Stimulated activated CD4-positive, alpha-beta T cell treated with anti-CD3 and anti-CD28 coated beads, Interleukin-2, amount 100 ng/mL, for 48 hours (primary cell): Measurements from ENCODE around the gene PLXDC2.

Experiments used
- DNase-seq, 2 donors: peaks; one replicate each; pipeline ENCODE4 v3.0.0-alpha.2; 2020

PLXDC2 gene

DNA sequence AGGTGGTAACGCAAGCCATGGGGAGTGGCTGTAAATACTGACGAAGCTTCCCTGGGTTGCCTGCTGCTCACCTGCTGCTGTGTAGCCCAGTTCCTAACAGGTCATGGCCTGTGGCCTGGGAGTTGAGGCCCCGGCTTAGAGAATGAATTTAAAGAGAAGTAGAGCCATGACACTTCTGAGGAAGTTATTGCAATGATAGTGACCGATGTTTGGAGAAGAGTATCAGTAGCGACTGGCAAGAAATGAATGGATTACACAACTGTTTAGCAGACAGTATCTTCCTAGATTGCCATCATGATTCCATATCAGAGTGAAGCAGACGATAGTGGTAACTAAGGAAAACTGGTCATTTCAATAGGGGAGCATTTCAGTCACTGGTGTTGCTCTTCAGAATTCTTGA, 249.6 kb downstream of the PLXDC2 start:
- DNase-seq: no peak

DNA sequence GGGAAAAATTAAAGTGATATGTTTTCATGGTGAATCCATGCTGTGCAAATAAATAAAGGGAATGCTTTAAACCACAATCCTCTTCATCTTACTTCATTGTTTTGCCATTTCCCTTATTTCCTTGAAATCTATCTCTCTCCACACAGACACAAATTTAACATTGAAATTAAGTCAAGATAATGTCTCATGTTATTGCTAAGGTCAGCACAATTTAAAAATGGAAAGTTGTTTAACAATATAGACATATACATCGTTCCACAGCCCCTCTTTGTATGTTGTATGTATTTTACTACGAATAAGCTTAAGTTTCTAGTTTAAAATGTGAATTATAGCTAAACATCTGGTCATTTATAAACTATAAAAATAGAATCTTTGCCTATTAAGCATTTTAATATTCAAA, 256.9 kb downstream of the PLXDC2 start:
- no peak for DNase-seq

DNA sequence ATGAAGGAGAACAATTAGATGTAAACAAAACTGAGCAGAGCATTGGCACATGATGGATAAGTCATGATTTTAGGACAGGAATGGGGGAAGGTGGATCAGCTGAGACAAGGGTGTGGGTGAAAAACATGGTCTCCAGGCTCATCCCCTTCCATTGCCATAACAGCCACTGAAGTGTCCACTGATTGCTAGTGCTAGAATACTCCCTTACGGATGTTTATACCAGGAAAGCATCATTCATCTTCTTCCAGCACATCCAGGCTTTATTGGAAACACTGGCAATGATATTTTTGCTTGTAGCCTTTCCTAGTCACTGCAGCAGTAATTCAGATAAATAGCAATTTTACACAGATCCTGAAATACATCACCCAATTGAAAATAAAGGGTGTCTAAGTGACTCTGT, 259.5 kb downstream of the PLXDC2 start:
- DNase-seq: no peak

DNA sequence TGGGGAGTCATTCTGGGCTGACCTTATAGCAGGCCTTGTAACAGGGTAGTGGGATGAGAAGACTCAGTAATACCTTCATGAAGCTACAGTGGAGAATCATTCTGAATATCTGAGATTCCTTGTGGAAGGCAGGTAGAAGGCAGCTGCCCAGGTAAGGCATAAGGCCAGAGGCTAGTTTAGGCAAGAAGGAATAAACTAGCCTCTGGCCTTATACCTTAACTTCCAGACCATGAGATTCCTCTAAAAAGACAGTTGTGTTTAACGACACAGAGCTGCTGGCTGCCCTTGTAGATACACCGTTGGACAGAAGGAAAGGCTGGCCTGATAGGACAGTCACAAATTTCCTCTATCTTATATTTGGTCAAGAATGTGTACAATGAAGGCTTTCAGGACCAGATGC, 268.2 kb downstream of the PLXDC2 start:
- no peak for DNase-seq

DNA sequence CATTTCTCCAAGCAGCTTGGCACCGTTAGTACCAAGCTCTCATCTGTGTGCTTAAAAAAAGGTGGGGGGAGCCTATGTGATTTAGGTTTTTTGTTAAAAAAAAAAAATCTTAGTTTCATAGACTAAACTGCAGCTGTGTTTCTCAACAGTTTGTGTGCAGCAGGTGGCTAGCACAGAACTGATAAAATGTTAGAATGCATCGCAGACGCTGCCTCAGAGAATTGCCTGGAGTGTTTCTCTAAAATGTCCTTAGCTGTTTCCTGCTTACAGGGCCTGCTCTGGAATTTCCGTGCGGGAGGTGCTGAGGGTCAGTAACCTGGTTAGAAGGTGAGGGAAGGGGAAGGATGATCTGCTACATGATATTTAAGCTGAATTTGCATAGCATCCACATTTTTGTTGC, 268.9 kb downstream of the PLXDC2 start:
- no peak for DNase-seq

DNA sequence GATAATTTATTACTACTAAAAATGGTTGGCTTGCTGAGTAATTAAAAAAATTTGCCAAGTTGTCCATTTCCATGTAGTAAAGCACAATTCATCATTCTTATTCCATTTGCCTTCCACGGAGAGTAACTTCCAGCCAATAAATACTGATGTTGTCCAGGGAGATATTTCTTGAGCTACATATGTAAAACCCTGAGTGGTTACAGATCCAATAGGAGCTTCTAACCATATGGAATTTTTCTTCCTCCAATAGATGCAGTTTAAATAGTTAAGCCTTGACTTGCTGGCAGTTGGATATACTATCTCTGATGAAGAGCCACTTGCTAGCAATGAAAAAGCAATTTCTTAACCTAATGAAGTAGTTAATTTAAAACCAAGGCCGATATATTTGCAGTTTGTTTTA, 271.1 kb downstream of the PLXDC2 start:
- no peak for DNase-seq

DNA sequence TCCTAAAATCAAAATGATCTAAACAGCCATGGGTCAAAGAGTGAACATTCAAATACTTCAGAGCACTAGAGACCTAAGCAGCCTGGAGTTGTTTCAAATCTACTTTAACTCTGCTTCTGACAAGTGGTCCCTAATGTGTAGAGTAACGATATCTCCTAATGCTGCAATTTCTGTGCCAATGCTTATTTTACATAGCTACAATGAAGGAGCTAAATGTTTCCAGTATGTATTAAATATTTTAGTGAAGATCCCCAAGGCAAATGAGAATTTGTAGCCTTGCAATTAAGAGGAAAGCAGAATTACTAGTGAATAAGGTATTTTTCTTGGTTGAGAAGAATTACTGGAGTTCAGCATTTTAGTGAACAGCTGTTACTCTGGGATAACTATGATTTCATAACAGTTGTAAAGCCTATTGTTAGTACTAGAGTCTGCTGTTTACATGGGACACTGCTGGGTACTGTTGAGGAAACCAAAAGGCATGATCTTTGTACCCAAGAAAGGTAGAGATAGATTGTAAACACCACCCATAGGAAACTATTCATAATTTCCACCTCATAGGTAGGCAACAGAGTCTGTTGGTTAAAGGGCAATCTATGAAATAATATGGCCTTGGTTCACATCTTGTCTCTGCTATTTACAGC, 271.9 kb downstream of the PLXDC2 start:
- no peak for DNase-seq

DNA sequence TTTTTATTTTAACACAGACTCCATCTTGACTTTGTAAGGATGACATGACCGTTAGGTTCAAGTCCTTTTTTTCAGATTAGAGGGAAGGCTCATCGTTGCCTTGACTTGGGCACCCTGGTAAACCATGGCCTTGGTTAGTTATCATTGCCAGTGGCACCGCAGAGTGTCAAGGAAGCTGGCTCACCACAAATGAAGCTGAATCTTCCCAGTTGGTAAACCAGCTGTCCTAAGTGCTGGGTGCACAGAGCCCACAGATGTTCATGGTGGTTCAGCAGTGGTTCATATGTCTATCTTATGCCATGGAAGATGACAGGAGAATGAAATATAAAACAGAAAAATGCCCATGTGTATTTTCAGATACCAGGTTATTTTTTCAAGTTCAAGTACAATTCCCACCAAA, 273.6 kb downstream of the PLXDC2 start:
- no peak for DNase-seq

DNA sequence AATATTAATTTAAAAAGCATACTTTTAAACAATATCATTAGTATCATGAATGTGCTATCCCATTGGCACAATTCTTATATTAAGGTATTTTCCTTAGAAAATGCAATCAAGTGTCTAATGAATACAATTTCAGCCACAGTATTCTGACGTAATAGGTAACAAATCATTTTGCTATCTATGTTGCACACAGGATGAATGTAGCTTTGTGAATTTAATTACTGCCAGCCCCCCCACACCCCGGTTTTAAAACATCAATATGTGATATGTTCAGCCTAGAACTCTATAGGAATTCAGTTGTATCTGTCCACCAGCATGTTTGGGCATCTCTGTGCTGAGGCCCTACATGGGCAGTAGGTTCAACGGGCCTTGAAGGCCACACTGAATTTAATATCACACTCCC, 274.6 kb downstream of the PLXDC2 start:
- no peak for DNase-seq

DNA sequence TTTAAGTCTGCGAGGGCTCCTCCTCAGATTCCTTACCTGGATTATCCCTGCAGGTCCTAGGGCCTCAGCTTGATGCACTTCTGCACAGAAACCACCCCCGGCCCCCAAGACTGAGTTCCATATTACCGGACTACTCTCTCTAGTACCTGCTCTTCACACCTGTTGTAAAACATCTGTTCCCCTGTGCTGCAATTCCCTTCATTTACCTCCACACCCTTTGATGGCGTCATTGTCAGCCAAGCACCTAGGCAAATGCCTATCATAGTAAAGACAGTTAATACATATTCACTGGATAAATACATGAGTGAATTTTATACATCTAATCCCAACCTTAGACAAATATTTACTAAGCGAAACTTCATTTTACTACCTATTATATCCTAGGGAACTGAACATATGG, 275.5 kb downstream of the PLXDC2 start:
- no peak for DNase-seq

DNA sequence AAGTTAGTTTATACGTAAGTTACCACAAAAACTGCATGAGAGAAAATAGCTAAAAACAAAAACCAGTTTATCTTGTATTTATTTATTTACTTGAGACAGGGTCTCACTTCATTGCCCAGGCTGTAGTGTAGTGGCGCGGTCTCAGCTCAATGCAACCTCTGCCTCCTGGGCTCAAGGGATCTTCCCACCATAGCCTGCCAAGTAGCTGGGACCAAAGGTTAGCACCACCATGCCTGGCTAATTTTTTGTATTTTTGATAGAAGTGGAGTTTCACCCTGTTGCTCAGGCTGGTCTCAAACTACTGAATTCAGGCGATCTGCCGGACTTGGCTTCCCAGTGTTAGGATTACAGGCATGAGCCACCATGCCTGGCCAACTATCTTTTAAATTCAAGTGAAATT, 277.4 kb downstream of the PLXDC2 start:
- DNase-seq: no peak

DNA sequence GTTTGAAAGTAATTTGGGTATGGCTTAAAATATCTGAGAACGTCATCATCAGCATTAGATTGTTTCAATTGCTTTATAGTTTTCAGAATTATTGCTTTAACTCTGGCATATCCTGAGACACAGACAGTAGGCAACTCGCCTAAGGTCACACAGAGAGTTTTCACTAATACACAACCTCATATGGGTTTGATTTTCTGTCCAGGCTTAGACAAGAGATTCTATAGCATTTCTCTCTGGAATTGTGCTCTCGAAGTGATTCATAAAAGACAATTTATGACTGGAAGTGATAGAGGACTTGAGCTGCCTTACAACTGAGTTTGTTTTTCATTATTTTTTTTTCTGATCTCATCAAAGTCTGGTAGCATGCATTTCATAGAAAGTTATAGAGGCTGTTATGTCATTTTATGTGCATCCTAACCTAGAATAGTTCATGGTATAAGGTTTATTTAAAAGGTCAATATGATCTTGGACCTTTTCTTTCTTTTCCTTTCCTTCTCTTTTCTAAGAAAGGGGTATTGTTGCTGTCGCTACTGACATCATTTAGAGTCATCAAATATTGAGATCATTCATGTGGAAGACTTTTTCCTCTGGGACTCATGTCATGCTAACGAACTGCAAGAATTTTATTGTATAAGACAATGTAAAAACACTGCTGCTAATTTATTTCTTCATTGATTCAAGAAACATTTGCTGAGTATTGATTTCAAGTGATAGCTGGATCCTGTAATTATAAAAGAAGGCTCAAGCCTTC, 278.2 kb downstream of the PLXDC2 start:
- no peak for DNase-seq

DNA sequence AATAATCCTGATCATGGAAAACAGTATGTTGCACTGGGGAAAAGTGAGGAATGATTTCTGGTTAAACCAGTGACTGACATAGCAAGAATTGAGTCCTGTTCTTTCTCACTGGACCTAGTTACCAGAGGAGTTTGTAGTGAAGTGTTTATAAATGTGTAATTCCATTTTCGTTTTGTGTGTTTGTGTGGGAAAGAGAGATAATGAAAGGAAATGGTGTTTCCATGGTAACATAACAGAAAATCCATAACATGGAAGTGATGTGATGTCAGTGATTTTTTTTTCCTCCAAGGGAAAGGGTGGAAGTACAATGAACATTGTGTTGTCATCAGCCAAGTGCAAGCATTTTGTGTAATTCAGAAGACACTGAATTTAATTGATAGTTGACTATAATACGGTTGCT, 283.9 kb downstream of the PLXDC2 start:
- DNase-seq: no peak

DNA sequence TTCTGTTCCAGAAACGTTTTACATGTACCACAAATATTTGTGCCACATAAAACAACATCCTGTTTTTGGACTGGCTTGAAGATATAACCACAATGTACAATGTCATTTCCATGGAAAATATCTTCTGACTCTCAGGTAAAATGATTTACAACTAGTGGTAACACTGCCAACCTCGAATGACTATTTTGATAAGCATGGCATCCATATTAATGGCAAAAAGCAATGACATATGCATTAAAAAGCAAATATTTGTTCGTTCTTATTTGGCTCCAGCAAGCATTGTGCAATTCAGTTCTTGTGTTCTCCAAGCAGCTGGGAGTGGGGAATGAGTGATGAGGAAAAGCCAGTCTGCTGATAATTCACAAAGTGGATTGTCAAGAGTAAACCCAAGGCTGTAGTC, 289.0 kb downstream of the PLXDC2 start:
- no peak for DNase-seq

DNA sequence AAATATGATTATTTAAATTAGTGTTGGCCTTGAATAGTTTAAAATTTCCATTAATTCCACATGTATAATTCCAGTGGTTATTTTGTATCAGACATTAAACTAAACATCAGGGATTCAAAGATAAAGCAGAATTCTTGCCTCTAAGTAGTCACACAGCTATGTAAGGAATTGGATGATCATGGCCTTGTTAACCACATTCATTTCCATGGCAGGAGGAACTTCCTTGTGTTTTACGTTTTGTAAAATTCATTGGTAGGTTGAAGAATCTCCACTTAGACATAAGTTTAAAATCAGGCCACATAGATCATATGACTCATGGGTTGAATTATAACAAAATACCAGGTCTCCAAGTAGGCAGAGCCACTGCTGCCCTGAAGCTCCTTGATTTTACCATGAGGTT, 289.7 kb downstream of the PLXDC2 start:
- no peak for DNase-seq

DNA sequence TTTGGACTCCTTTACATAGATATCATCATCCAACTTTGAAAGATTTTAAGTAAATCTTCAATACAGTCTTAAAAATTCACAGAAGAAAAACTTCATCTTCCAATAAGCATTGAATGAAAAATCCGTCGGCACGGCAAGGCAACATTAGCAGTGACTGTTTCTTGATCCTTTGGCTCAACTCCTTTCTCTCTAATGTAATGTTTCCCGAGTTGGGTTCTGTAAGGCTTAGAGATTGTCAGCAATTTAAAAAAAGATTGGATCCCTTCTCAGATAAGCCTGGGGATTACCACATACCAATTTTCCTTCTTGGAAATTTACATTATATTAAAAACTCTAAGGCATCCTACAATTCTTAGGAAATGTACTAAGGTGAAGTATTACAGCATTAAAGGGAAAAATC, 291.8 kb downstream of the PLXDC2 start:
- no peak for DNase-seq

DNA sequence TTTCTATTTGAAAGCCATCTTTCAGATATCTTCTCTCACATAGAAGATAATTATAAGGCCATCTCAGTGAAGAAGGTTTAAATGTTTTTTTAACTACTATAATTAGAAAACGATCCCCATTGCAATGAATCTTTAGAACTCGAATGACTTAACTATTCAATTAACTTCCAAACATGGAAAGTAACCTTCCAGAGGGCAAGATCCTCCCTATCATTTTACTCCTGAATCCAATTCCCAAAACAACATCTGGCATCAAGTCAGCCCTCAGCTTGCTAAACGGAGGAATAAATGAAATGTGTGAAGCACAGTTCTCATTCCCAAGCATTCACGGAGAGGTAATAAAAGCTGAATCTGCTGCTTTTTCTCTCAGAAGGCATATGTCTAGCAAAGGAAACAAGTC, 293.4 kb downstream of the PLXDC2 start:
- DNase-seq: no peak

DNA sequence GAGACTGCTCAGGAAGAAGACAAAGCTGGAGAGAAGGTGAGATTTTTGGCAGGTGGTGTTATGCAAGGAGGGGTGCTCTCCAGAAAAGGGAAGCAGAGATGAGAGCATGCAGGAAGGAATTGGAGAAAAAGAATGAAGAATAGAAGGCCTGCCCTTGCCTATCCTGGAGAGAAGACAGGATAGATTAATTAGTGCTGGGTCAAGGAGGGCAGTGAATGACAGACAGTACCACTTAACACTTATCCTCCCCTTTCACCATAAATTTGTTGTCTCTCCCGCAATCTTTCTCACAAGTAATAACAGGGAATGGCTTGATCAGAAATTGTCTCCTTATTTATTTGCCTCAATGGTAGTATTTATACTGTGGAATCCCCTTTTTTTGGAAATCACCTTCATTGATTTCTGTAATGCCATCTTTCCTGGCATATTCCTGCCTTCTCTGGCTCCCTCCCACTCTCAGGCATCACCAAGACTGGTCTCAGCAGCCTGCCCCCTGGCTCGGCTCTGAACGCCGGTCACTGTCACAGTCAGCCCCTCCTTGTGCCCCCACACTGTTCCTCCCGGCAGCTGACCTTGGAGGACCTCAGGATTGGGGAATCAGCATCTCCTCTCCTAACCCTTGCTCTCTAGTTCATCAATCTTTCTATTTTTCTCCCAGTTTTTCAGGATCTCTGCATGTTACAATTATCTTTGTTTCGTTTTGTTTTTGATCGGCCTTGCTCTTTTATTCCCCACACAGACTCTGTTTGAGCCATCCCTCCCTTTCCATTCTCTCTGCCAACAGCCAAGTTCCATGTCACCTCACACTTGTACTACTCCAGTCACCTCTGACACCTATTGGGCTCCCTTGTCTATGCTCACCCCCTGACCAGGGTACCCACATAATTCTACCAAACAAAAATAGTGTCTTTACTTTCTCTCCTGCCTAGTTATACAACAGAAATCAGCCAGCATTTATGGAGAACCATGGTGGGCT, 294.2 kb downstream of the PLXDC2 start:
- no peak for DNase-seq

DNA sequence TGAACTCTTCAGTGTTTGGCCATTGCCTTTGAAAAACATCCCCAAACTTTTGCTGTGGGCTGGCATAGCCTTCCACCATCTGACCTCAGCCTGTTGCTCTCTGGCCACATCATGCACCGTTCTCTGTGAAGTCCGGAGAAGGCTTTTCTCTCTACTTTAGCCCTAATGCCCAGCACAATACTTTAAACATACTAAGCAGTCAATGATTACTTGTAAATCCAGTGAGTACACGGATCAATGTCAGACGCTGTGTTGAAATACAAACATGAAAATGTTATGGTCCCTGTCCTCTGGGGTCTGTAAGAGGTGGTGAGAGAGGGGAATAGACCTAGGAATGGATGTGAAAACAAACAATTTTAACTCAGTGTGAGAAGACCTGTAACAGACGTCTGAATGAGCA, 297.9 kb downstream of the PLXDC2 start:
- DNase-seq: no peak

DNA sequence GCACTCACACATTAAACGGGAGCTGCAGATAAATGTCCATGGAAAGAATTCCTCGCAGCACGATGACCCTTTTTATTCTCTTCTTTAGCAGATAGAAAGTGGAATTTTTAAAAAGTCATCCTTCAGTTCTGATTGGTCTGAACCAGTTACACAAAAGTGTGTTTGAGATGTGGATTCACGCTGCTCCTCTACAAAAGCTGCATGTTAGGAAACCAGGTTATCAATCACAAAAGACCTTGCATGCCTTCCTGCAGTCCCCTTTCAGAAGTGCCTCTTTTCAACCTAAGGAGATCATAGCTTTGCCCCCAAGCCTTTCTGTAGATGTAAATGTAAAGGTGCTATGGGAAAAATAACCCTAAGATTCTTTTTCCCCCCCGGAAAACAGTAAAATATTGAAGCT, 299.7 kb downstream of the PLXDC2 start:
- no peak for DNase-seq

DNA sequence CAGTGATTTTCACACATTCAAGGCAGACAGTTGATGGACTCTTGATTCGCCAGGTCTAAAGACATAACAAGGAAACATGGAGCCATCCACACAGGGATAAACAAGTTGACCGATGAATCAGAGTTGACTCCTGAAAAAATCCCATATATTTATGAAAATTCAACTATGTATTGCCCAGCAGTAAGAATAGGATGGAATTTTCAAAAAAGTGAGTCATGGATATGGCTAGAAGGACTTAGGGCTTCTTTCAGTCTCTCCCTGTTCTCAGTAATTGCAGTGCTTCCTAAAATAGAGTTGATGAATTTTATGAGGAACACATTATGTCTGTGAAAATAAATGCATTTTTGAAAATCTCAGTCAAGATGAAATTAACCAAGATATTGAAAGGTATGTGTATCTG, 301.2 kb downstream of the PLXDC2 start:
- DNase-seq: no peak

DNA sequence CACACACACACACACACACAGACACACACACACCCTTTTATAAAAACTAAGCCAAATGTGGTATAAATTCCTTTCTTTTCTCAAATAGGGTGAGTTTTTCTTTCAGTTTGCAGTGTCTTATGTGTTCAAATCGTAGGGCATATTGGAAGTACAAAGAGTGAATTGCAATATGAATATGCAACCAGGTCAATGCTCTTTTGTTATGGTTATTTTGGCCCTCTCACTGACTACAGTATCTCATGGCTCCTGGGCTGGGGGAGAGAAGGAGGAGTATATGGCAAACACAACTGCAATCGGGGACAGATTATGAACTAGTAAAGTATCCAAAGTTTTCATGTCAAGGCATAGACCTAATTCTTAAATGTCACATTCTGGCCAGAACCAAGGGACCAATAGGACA, 301.9 kb downstream of the PLXDC2 start:
- DNase-seq: no peak

DNA sequence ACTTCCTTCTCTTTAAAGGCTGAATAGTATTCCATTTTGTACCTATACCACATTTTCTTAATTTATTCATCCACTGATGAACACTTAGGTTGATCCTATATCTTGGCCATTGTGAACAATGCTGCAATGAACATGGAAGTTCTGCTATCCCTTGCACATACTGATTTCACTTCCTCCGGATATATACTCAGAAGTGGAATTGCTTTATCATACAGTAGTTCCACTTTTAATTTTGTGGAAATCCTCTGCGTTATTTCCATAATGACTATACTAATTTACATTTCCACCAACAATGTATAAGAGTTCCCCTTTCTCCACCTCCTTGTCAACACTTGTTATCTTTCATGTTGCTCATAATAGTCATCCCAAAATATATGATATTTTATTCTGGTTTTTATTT, 312.6 kb downstream of the PLXDC2 start:
- DNase-seq: no peak

DNA sequence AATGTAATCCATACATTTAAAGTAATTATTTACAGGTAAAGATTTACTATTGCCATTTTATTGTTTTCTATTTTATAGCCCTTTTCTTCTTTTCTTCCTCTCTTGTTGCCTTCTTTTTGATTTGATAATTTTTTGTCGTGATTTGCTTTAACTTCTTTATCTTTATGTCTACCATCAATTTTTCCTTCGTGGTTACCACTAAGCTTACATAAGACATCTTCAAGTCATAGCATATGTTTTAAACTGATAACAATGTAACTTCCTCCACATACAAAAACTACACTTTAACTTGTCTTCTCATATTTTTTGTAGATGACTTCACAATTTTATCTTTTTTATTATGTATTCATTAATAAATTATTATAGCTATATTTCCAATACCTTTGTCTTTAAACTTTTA, 316.6 kb downstream of the PLXDC2 start:
- no peak for DNase-seq
